Thyroid gland (tissue), 4 donors: ENCODE measurements around the gene PFKFB1.

Experiments used
- CTCF ChIP-seq, 6 experiments: fragments of 200-600 bp in 3 of 6; fragments of 450-650 bp in 3 of 6; sonication (generic) in 3 of 6; IDR thresholded peaks; one replicate each; pipeline ENCODE4 v1.5.1; 2016 to 2019; ENCODE audit warnings: antibody characterized with exemption in 6 of 6, mild to moderate bottlenecking in 2 of 6, inconsistent platforms in 1 of 6, moderate library complexity in 1 of 6
- POLR2A ChIP-seq, 2 donors: fragments of 450-650 bp; IDR thresholded peaks; one replicate each; pipeline ENCODE4 v1.6.1; 2017; ENCODE audit warnings: antibody characterized with exemption in 2 of 2, mild to moderate bottlenecking in 2 of 2, moderate library complexity in 1 of 2

- TF ChIP-seq CTCF (IDR thresholded peaks at IDR 0.05) (no peak), POLR2A (IDR thresholded peaks at IDR 0.05) (no peak)
Observed at GRCh38 chrX:54934890-54935289, 59.1 kb downstream of the PFKFB1 start.
